ENCODE measurements around the gene AMOTL2.

GRCh38 chr3:134325706-134326105 is 48.5 kb downstream of the AMOTL2 start:
- no peak for TF ChIP-seq CTCF (IDR thresholded peaks at IDR 0.05)
- no peak for TF ChIP-seq POLR2A (IDR thresholded peaks at IDR 0.05)
